Stimulated activated CD4-positive, alpha-beta T cell treated with anti-CD3 and anti-CD28 coated beads, Interleukin-12 subunit alpha, Interleukin-12 subunit beta, amount 100 ng/mL, for 4 hours (primary cell): Measurements from ENCODE around the gene MYADML2.

ENCODE experiments used
- DNase-seq: peaks from one replicate; pipeline ENCODE4 v3.0.0-alpha.2; 2020

The MYADML2 gene

GRCh38 chr17:81934850-81935708 lies 12.0 kb downstream of the MYADML2 start:
- no peak for DNase-seq

- DNase-seq = no peak
Observed at GRCh38 chr17:81934098-81934757, 12.8 kb downstream of the MYADML2 start.

GRCh38 chr17:81933178-81933699 lies 13.8 kb downstream of the MYADML2 start:
- no peak for DNase-seq

- no peak for DNase-seq
Observed at GRCh38 chr17:81932333-81932983, 14.6 kb downstream of the MYADML2 start.

GRCh38 chr17:81931557-81932332 lies 15.3 kb downstream of the MYADML2 start:
- no peak for DNase-seq

GRCh38 chr17:81931189-81931556 lies 15.9 kb downstream of the MYADML2 start:
- DNase-seq = no peak

- no peak for DNase-seq
Observed at GRCh38 chr17:81930142-81931125, 16.6 kb downstream of the MYADML2 start.

GRCh38 chr17:81929253-81930141 lies 17.5 kb downstream of the MYADML2 start:
- DNase-seq = no peak

- DNase-seq = no peak
Observed at GRCh38 chr17:81928544-81929252, 18.3 kb downstream of the MYADML2 start.

- DNase-seq = peak; percentile 88
Observed at GRCh38 chr17:81927653-81928543, 19.1 kb downstream of the MYADML2 start, which contains the start of gene MAFG. Gene MAFG, minus strand, starts transcription at chr17:81927735. Its CDS starts 4,550 bp downstream, at chr17:81923185.

GRCh38 chr17:81927152-81927652 lies 19.8 kb downstream of the MYADML2 start:
- peak; percentile 44 for DNase-seq

GRCh38 chr17:81926451-81927151 lies 20.4 kb downstream of the MYADML2 start:
- DNase-seq = peak; percentile 70

GRCh38 chr17:81925860-81926450 lies 21.1 kb downstream of the MYADML2 start:
- DNase-seq = no peak

- no peak for DNase-seq
Observed at GRCh38 chr17:81924557-81925532, 22.2 kb downstream of the MYADML2 start.

GRCh38 chr17:81923302-81924260 lies 23.5 kb downstream of the MYADML2 start:
- no peak for DNase-seq
